ENCODE results near the gene NCAPG2. TPM values are rescaled to one million over a fixed set of nuclear protein-coding genes. Genes with fewer than 3 reads are reported as not detected.

Gene NCAPG2
- total RNA-seq, 1 experiment from 2014 or later = 99.4 TPM

DNA sequence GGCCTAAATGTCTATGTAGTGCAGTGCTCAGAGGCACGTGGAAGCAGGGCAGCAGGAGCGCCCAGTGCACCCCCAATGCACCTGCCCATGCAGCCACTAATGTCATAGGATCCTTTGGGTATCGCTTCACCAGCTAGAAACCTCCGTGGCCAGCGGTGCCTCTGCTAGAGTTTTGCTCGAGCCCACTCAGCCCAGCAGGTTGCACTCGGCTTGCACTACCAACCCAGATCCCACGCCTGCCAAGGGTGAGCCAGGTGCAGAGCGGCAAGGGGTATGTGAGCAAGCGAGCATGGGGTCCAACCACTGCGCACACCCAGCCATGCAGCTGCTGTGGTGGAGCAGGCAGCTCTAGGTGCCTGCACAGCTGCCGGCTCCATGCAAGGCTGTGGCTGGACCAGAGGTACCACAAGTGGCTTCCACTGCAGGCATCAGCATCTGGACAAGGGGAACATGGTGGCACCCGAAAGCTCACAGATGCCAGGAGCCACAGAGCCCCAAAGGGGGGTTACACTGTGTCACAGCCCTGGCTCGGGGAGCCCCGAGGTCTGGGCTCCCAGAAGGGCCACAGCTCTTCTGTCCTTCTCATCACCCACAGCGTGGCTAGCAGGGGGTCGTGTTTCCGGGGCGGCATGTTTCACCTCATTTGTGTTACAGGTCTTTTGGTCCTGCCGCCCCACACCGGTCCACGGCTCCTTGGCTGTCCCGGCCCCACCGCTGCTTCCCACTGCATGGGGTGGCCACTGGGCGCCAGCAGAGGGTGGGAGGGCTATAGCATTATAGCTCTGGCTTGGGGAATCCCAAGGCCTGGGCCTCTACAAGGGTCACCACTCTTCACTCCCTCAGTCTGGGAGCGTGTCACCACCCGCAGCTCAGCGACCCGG lies 2.3 kb upstream of the NCAPG2 start:
- H3K23ac ChIP-seq (ENCODE audit: insufficient read length, low read depth, low read length) = no peak overlapping the region
- peaks cover 7% of the 10 kb centered on the region; the same call in 1 of the 2 replicates for H3K79me2 ChIP-seq (ENCODE audit: insufficient read depth, low read length)
- H2BK5ac ChIP-seq (ENCODE audit: insufficient read length, low read length) = no peak overlapping the region
- H4K20me1 ChIP-seq (ENCODE audit: control insufficient read depth, insufficient read depth, insufficient read length) = no peaks in the 10 kb centered on the region
- H3T11ph ChIP-seq (ENCODE audit: low read length) = no peak overlapping the region
- H3K14ac ChIP-seq (ENCODE audit: insufficient read depth, low read length) = no peak overlapping the region
- H4K8ac ChIP-seq (replicated peaks; ENCODE audit: insufficient read length, low read depth, low read length) = no peak overlapping the region
- Mint-ChIP-seq H3K9me3 (peaks cover 13% of the 10 kb centered on the region in 2 experiments; a peak in 4 of 5 replicates), H3K27ac (no peak overlapping the region), H3K27me3 (ENCODE audit: low read depth) (no peaks in the 10 kb centered on the region; the same call in 1 of the 2 replicates), H3K4me3 (peak overlapping the region; percentile 7 to 44; a peak in 4 of 5 replicates), H3K36me3 (ENCODE audit: insufficient read depth in 1 of 3, low read depth in 3 of 3) (peaks cover 2 to 13% (median 11%) of the 10 kb centered on the region in 3 experiments; a peak in 6 of 7 replicates), H3K4me1 (peaks cover 28% of the 10 kb centered on the region in 2 experiments)
- H2BK20ac ChIP-seq (ENCODE audit: low read depth, low read length, poor library complexity, severe bottlenecking) = no peak overlapping the region
- no peak overlapping the region for H2AFZ ChIP-seq (ENCODE audit: low read length)
- no peak overlapping the region for H3K4ac ChIP-seq (ENCODE audit: low read depth, low read length)
- H3K18ac ChIP-seq (ENCODE audit: insufficient read length, low read depth, low read length) = no peak overlapping the region
- H2BK15ac ChIP-seq (ENCODE audit: low read depth, low read length) = no peak overlapping the region
- H3K9me3 ChIP-seq (ENCODE audit: control insufficient read depth, low read depth, low read length) = peaks cover 10% of the 10 kb centered on the region
- H3K9ac ChIP-seq (ENCODE audit: extremely low read depth, insufficient read length, low read length) = no peak overlapping the region
- TF ChIP-seq, protein P1, sequence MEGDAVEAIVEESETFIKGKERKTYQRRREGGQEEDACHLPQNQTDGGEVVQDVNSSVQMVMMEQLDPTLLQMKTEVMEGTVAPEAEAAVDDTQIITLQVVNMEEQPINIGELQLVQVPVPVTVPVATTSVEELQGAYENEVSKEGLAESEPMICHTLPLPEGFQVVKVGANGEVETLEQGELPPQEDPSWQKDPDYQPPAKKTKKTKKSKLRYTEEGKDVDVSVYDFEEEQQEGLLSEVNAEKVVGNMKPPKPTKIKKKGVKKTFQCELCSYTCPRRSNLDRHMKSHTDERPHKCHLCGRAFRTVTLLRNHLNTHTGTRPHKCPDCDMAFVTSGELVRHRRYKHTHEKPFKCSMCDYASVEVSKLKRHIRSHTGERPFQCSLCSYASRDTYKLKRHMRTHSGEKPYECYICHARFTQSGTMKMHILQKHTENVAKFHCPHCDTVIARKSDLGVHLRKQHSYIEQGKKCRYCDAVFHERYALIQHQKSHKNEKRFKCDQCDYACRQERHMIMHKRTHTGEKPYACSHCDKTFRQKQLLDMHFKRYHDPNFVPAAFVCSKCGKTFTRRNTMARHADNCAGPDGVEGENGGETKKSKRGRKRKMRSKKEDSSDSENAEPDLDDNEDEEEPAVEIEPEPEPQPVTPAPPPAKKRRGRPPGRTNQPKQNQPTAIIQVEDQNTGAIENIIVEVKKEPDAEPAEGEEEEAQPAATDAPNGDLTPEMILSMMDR (conservative IDR thresholded peaks at IDR 0.05) = no peak
- no peaks in the 10 kb centered on the region for H3K27me3 ChIP-seq (ENCODE audit: insufficient read depth, low read length)
- H2AK5ac ChIP-seq (ENCODE audit: insufficient read length, low read length) = no peak overlapping the region
- H2BK12ac ChIP-seq (ENCODE audit: insufficient read length, low read depth, low read length) = no peak overlapping the region
- H3K23me2 ChIP-seq (ENCODE audit: insufficient read length, low read depth, low read length, poor library complexity, severe bottlenecking) = peaks cover 18% of the 10 kb centered on the region
- no peak overlapping the region for H4K5ac ChIP-seq (ENCODE audit: insufficient read length, low read depth, low read length)
- no peak overlapping the region for H3K4me2 ChIP-seq (ENCODE audit: insufficient read depth, insufficient read length, low read length)
- DNase-seq = no peak
- H4K91ac ChIP-seq (ENCODE audit: insufficient read length, low read depth, low read length) = no peak overlapping the region
- no peak overlapping the region for H3K56ac ChIP-seq (ENCODE audit: insufficient read length, low read depth, low read length)
- no peaks in the 10 kb centered on the region for H3K79me1 ChIP-seq (ENCODE audit: insufficient read depth, low read depth, low read length, poor library complexity, severe bottlenecking)
- no CpG with 5 or more reads among the region's 29 CpGs for whole genome bisulfite sequencing (ENCODE audit: extremely low coverage, insufficient read length, low lambda C conversion rate)
- H3K4me1 ChIP-seq (ENCODE audit: insufficient read depth, low read length) = no peaks in the 10 kb centered on the region; the same call in 1 of the 2 replicates
- H2BK120ac ChIP-seq (ENCODE audit: low read depth, low read length, poor library complexity, severe bottlenecking) = no peak overlapping the region
- H3K27ac ChIP-seq (ENCODE audit: insufficient read length, low read depth, low read length) = no peak overlapping the region
